ENCODE results near the gene DNAH9.

GRCh38 chr17:11553135-11553534 lies 45.1 kb upstream of the DNAH9 start:
- TF ChIP-seq CTCF (IDR thresholded peaks at IDR 0.05) (no peak), POLR2AphosphoS5 (IDR thresholded peaks at IDR 0.05) (no peak), POLR2A (IDR thresholded peaks at IDR 0.05) (no peak), EP300 (IDR thresholded peaks at IDR 0.05) (no peak)
